Stimulated activated naive CD8-positive, alpha-beta T cell treated with anti-CD3 and anti-CD28 coated beads, Interleukin-15, Interleukin-2, amounts not matched to agents 100 ng/mL and 50 ng/mL, for 24 hours (primary cell): Measurements from ENCODE around the gene LRRFIP2.
A peak's percentile ranks its signal among the peaks of the same experiment; 100 is the strongest.
"Not testable (repeated sequence)": the region's sequence is repeated elsewhere in the genome, so short reads cannot be mapped to it uniquely, and the experiment has no call there.

Experiments
- H3K27ac Mint-ChIP-seq: one replicate; pipeline ENCODE4 v1.8.0; 2021; ENCODE audit warnings: mild to moderate bottlenecking, mixed read lengths
- H3K27me3 Mint-ChIP-seq: one replicate; pipeline ENCODE4 v1.8.0; 2021; ENCODE audit warnings: mixed read lengths
- H3K36me3 Mint-ChIP-seq: one replicate; pipeline ENCODE4 v1.8.0; 2021; ENCODE audit warnings: low read depth, mixed read lengths
- H3K4me1 Mint-ChIP-seq: one replicate; pipeline ENCODE4 v1.8.0; 2021; ENCODE audit warnings: low read depth, mixed read lengths
- H3K4me3 Mint-ChIP-seq: one replicate; pipeline ENCODE4 v1.8.0; 2021; ENCODE audit warnings: mild to moderate bottlenecking, mixed read lengths
- H3K9me3 Mint-ChIP-seq: one replicate; pipeline ENCODE4 v1.8.0; 2021; ENCODE audit warnings: mixed read lengths

The LRRFIP2 gene

DNA sequence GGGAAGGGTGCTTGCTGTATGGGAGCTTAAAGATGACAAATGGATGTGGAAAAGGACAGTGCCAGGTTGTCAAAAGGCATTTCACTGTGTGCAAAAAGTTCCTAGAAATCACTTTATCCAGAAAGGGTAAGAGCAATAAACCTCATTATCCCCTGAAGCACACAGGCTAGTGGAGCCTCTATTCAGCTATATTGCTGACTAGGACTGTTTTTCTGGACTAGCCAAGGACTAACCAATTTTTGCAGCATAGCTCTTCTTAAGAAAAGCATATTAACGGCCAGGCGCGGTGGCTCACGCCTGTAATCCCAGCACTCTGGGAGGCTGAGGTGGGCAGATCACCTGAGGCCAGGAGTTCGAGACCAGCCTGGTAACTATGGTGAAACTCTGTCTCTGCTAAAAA is 116.3 kb downstream of the LRRFIP2 start:
- Mint-ChIP-seq H3K4me1 (peaks cover 30% of the 10 kb centered on the region), H3K27me3 (no peaks in the 10 kb centered on the region), H3K27ac (no peak overlapping the region), H3K4me3 (no peak overlapping the region), H3K36me3 (peaks cover 66% of the 10 kb centered on the region), H3K9me3 (no peaks in the 10 kb centered on the region)

DNA sequence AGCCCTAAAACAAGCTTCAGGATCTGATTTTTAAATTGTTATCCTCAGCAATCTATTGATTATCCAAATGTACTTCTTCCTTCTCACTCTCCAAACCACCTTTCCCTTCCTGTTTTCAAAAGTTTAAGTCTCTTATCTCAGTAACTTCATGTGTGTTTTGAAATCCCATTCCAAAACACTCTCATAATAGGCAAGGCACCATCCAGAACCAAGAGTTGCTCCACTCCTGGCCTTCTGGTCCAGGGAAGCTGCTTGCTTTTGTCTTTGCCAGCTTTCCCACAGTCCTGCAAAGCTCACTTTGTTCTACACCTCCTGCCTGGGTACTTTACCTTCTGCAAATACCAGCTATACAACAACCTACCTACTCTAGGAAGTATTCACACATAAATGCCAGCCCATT is 117.6 kb downstream of the LRRFIP2 start:
- no peaks in the 10 kb centered on the region for H3K9me3 Mint-ChIP-seq
- H3K4me3 Mint-ChIP-seq: no peak overlapping the region
- peaks cover 30% of the 10 kb centered on the region for H3K4me1 Mint-ChIP-seq
- peak overlapping the region; percentile 31 for H3K27ac Mint-ChIP-seq
- H3K36me3 Mint-ChIP-seq: peaks cover 64% of the 10 kb centered on the region
- no peaks in the 10 kb centered on the region for H3K27me3 Mint-ChIP-seq

DNA sequence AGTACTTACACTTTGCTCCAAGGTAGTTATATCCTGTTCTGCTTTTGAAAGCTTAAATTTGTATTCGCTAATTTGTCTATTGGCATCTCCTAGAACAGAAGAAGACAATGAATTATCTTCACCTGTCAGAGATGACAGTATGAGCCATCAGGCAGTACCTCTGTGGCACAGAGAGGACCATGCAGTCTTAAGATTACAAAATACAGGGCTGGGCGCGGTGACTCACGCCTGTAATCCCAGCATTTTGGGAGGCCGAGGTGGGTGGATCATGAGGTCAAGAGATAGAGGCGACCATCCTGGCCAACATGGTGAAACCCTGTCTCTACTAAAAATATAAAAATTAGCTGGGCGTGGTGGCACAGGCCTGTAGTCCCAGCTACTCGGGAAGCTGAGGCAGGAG is 119.3 kb downstream of the LRRFIP2 start:
- peaks cover 67% of the 10 kb centered on the region for H3K36me3 Mint-ChIP-seq
- peak overlapping the region; percentile 65 for H3K27ac Mint-ChIP-seq
- H3K4me3 Mint-ChIP-seq, H3K9me3 Mint-ChIP-seq, H3K27me3 Mint-ChIP-seq: not testable (repeated sequence)
- peaks cover 30% of the 10 kb centered on the region for H3K4me1 Mint-ChIP-seq

DNA sequence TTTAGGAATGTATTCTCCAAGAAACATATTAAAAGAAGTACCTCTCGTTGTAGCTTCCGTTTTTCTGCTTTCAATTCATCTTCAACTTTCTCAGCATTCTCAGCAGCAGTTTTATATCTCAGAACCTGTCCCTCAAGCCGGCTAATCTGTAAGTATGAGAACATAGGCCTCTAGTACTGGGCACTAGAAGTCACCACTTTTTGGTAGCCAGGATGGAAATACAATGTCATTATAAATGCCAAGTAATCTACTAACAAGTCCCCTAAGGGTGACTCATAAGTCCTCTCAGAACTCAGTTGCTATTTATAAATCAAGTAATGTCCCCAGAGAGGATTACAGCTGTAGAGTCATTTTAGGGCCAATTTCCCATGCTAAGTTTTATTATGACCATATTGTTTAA is 120.0 kb downstream of the LRRFIP2 start:
- Mint-ChIP-seq H3K27me3 (no peaks in the 10 kb centered on the region), H3K27ac (peak overlapping the region; percentile 95), H3K4me3 (peak overlapping the region; percentile 47), H3K9me3 (no peaks in the 10 kb centered on the region), H3K4me1 (peaks cover 30% of the 10 kb centered on the region), H3K36me3 (peaks cover 70% of the 10 kb centered on the region)

DNA sequence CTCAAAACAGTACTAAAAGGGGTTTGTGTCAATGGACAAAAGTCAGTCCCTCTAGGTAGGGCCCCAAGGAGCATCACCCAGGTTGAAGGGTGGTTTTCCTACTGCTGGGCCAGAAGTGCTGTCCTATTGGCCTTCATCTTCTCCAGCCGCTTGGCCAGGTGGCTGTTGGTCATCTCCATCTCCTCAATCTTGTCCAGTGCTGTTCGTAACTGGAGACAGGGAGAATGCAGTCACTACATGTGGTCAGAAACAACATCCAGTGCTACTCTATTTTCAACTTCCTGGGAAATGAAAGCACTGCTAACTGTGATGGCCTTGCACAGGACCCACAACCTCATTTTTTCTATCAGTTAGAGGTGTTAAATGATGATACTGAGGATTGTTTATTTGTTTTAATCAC is 120.6 kb downstream of the LRRFIP2 start:
- peak overlapping the region; percentile 95 for H3K27ac Mint-ChIP-seq
- no peaks in the 10 kb centered on the region for H3K9me3 Mint-ChIP-seq
- H3K4me3 Mint-ChIP-seq: no peak overlapping the region
- H3K36me3 Mint-ChIP-seq: peaks cover 76% of the 10 kb centered on the region
- no peaks in the 10 kb centered on the region for H3K27me3 Mint-ChIP-seq
- H3K4me1 Mint-ChIP-seq: peaks cover 30% of the 10 kb centered on the region

DNA sequence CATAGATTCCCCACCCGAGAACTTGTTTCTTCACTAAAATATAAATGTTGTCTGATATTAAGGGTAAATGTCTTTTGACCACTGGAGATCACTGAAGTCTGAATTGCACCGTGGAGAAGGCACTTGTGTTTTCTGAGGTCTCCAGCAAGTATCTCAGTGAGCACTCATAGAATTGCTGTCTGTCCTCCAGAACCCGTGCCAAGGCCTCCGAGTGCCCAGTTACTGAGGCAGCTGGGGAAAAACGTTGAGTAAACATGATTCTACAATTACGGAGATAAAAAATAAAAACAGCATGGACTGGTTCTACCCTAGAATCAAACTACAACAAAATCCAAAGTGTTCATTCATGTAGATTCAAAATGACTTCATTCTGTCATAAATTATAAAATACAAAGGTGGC is 121.0 kb downstream of the LRRFIP2 start:
- peak overlapping the region; percentile 95 for H3K27ac Mint-ChIP-seq
- H3K4me1 Mint-ChIP-seq: peaks cover 30% of the 10 kb centered on the region
- no peaks in the 10 kb centered on the region for H3K9me3 Mint-ChIP-seq
- H3K4me3 Mint-ChIP-seq: no peak overlapping the region
- peaks cover 81% of the 10 kb centered on the region for H3K36me3 Mint-ChIP-seq
- no peaks in the 10 kb centered on the region for H3K27me3 Mint-ChIP-seq

DNA sequence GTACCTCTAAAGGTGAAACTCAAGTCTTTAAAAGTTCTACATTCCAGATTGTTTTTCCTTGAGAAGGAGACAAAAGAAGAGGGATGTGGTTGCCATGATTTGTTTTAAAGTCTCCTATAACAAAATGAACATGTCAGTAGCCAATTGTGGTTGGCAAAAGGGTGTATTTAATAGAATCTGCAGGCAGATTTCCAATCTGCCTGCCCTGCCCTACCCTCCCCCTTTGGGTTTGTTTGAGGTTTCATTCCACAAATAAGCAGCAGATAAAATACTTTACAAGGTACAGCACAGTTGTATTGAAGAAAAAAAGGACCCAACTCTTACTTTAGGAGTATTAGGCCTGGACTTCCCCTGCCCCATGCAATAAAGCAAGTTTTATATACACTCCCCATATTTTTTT is 121.5 kb downstream of the LRRFIP2 start:
- H3K9me3 Mint-ChIP-seq: no peaks in the 10 kb centered on the region
- H3K27ac Mint-ChIP-seq: peak overlapping the region; percentile 24
- H3K36me3 Mint-ChIP-seq: peaks cover 83% of the 10 kb centered on the region
- H3K4me1 Mint-ChIP-seq: peaks cover 30% of the 10 kb centered on the region
- H3K4me3 Mint-ChIP-seq: no peak overlapping the region
- H3K27me3 Mint-ChIP-seq: no peaks in the 10 kb centered on the region

DNA sequence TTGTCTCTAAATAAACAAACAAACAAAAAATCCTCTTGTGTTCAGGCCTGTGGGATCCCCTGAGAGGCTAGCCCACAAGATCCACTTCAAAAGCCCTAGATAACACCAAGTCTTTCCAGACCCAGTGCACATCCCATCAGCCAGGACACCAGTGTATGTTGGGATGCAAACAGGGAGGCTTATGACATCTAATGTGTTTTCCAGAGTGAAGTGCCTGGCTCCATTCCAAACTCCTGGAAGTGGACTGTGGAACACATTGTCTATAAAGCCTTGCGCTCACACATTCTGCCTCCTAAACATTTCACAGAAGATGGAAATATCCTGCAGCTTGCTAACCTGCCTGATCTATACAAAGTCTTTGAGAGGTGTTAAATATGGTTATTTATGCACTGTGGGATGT is 124.1 kb downstream of the LRRFIP2 start:
- Mint-ChIP-seq H3K27me3 (no peaks in the 10 kb centered on the region), H3K4me1 (peaks cover 21% of the 10 kb centered on the region), H3K36me3 (peaks cover 83% of the 10 kb centered on the region), H3K4me3 (no peak overlapping the region), H3K9me3 (no peaks in the 10 kb centered on the region), H3K27ac (no peak overlapping the region)

DNA sequence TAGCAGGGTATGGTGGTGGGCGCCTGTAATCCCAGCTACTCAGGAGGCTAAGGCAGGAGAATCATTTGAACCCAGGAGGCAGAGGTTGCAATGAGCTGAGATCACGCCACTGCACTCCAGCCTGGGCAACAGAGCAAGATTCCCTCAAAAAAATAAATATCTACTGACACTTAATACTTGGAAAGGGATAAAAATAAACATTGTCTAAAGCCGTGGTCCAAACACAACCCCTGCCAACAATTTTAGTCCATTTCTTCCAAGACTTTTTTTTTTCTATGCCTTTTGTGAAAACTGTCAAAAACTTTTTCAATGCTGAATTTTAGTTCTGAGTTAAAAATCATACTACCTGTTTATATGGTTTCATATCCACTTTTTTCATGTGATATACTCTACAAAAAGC is 131.7 kb downstream of the LRRFIP2 start:
- not testable (repeated sequence) for H3K4me3 Mint-ChIP-seq, H3K9me3 Mint-ChIP-seq, H3K27me3 Mint-ChIP-seq, H3K27ac Mint-ChIP-seq, H3K4me1 Mint-ChIP-seq
- H3K36me3 Mint-ChIP-seq: peaks cover 81% of the 10 kb centered on the region

DNA sequence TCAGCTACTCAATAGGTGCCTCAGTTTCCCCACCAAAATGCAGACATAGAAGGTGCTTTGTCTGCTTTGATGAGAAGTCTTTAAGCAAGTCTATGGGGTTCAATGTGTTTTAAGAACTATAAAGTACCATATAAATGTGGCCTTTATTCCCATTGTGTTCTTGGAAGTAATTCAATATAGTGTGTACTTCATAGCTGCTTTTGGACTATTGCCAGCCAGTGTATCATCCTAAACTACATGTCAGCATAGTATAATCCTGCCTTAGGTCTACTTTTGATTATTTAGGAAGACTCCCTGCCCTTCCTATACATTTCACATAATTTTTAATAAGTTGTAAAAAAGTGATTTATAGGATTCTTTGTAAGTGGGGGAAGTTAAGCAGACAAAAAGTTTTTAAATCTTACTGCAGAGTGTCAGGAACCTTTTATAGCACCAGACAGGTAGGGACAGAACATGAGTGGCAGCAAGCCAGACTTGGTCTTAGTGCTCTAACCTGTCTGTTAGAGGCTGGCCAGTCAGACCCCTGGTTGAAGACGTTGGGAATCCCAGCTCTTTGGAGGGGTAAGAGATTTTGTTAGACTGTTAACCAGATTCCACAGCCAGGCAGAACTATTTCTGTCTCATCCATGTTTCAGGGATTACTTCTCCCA is 132.7 kb downstream of the LRRFIP2 start:
- H3K27ac Mint-ChIP-seq: no peak overlapping the region
- no peak overlapping the region for H3K4me3 Mint-ChIP-seq
- H3K27me3 Mint-ChIP-seq: no peaks in the 10 kb centered on the region
- H3K36me3 Mint-ChIP-seq: peaks cover 80% of the 10 kb centered on the region
- no peaks in the 10 kb centered on the region for H3K9me3 Mint-ChIP-seq
- no peaks in the 10 kb centered on the region for H3K4me1 Mint-ChIP-seq

DNA sequence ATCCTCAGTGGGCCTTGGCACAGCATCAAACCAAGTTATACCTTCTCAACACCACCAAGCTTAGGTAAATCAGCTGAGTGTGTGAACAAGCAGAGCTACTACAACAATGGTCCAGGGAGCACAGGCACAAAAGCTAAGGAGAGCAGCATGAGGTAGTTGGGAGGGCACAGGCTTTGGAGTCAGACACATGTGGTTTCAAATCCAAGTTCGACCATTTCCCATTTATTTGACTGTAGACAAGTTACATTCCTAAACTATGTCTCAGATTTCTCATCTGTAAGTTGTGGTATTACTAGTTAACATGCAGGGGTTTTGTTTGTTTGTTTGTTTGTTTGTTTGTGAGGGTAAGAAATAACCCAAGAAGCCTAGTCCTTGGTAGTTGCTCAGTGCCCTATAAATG is 134.2 kb downstream of the LRRFIP2 start:
- Mint-ChIP-seq H3K36me3 (peaks cover 85% of the 10 kb centered on the region), H3K9me3 (no peaks in the 10 kb centered on the region), H3K4me1 (no peaks in the 10 kb centered on the region), H3K27ac (no peak overlapping the region), H3K27me3 (no peaks in the 10 kb centered on the region), H3K4me3 (no peak overlapping the region)

DNA sequence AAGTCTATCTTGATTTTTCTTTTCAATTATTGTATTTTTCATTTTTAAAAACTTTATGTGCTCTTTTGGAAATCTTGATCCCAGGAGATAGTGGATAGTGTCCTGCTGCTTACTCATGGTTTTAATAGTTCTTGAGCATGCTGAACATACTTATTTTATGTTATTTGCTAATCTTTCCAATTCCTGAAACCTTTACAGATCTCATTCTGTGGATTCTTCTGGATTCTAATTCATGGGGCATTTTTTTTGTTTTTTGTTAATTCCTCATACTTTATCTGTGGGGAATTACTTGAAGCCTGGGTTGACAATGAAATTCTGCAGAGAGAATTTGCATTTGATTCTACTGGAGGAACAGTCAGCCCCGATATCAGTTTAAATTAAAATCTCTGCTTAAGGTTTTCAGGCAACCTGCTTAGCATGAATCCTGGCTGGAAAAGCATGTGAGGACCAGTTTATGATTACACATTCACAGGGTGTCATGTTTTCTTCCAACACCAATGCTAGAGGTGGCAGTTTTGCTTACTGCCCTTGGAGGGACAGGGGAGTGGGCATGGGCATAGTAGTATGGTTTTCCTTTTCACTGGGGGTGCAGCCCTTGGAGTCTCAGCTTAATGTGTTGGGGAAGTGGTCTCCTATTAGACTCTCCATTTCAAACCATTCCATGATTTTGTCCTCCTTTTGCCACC is 135.1 kb downstream of the LRRFIP2 start:
- H3K9me3 Mint-ChIP-seq: no peaks in the 10 kb centered on the region
- no peak overlapping the region for H3K27ac Mint-ChIP-seq
- no peaks in the 10 kb centered on the region for H3K4me1 Mint-ChIP-seq
- no peaks in the 10 kb centered on the region for H3K27me3 Mint-ChIP-seq
- no peak overlapping the region for H3K4me3 Mint-ChIP-seq
- H3K36me3 Mint-ChIP-seq: peaks cover 84% of the 10 kb centered on the region

DNA sequence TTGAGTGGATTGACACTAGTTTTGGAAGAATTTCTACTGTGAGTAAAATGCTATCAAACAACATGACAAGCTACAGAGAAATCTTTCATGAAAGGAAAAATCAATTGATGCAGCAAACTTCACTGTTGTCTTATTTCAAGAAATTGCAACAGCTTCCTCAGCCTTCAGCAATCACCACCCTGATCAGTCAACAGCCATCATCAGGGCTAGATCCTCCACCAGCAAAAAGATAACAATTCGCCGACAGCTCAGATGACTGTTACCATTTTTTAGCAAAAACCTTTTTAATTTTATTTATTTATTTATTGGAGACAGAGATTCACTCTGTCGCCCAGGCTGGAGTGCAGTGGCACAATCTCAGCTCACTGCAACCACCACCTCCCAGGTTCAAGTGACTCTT is 137.0 kb downstream of the LRRFIP2 start:
- Mint-ChIP-seq H3K4me1 (no peaks in the 10 kb centered on the region), H3K36me3 (peaks cover 89% of the 10 kb centered on the region), H3K4me3 (no peak overlapping the region)

DNA sequence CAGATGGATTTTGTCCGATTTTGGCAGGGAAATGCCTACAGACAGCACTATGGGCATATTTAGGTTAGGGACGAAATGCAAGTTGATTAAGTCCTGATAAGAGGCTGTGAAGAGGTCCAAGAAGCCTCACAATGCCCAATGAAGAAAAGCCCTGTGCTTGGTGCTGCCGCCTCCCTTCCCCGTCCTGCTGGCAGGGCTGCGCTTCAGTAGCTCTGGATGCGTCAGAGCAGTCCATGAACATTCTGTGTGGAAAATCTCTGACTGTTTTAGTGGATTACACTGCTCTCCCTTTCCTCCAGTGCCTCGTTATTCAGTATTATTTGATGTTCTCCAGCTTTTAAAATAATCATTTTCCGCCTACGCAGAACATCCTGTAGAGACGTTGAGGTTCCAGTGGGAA is 141.4 kb downstream of the LRRFIP2 start:
- H3K27me3 Mint-ChIP-seq: no peaks in the 10 kb centered on the region
- peaks cover 3% of the 10 kb centered on the region for H3K9me3 Mint-ChIP-seq
- H3K27ac Mint-ChIP-seq: no peak overlapping the region
- H3K4me1 Mint-ChIP-seq: no peaks in the 10 kb centered on the region
- no peak overlapping the region for H3K4me3 Mint-ChIP-seq
- peaks cover 91% of the 10 kb centered on the region for H3K36me3 Mint-ChIP-seq

More for the DNA sequence above, 137.0 kb downstream of the LRRFIP2 start:
- peaks cover 3% of the 10 kb centered on the region for H3K9me3 Mint-ChIP-seq
- H3K27me3 Mint-ChIP-seq: no peaks in the 10 kb centered on the region
- no peak overlapping the region for H3K27ac Mint-ChIP-seq

DNA sequence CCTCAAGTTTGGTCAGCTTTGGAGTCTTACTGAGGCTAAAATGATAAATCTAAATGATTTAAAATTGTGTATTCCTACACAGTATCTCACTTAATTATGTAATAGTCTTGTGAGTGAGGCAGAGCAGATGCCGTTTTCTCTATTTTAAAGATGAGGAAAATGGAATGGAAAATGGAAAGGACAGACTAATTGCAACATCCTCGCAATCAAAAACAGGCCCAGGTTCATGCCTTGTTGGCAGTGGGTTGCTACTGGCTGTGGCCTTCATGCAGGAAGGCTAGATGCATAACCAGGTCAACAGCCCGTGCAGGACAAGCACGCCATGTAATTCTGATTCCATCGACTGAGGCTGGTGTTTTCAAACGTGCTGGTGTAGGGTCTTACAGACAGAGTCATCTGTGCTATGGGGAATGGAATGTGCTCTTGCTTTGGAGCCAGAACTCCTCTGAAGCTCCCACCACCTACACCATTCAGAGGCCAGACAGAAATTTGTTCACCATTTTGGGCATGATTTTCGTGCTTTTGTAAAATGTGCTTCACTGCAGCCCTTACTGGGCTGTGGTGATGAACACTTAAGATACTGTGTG is 143.2 kb downstream of the LRRFIP2 start:
- Mint-ChIP-seq H3K27me3 (no peaks in the 10 kb centered on the region), H3K4me3 (no peak overlapping the region), H3K4me1 (no peaks in the 10 kb centered on the region), H3K36me3 (peaks cover 93% of the 10 kb centered on the region), H3K27ac (no peak overlapping the region), H3K9me3 (peaks cover 3% of the 10 kb centered on the region)
